ENCODE measurements around the gene MCTP2.

MCTP2 gene

DNA sequence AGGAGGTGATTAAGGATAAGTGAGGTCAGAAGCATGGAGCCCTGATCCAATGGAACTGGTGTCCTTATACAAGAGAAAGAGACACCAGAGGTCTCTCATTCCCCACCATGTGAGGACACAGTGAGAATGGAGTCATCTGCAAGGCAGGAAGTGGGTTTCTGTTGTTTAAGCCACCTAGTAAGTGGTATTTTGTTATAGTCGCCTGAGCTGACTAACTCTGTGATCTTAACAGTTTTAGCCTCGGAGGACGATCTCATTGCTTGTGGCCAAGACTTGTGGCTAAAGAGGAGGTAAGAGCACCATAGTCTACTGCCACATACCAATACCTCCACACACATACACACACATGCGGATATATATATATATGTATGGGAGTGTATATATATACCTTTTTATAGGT is 73.8 kb downstream of the MCTP2 start:
- H3K9me3 ChIP-seq (ENCODE audit: control insufficient read depth in 1 of 2, low read length in 2 of 2) = no peaks in the 10 kb centered on the region
- H3K36me3 ChIP-seq (ENCODE audit: control insufficient read depth in 1 of 2, insufficient read depth in 2 of 2, low read length in 2 of 2) = no peaks in the 10 kb centered on the region
- H3K4me1 ChIP-seq (ENCODE audit: control insufficient read depth in 1 of 2, insufficient read depth in 2 of 2, low read length in 2 of 2) = no peaks in the 10 kb centered on the region
- no peaks in the 10 kb centered on the region for H3K27me3 ChIP-seq (ENCODE audit: low read depth, low read length)
- H3K27ac ChIP-seq (ENCODE audit: low read length) = no peak overlapping the region
- H3K4me3 ChIP-seq (ENCODE audit: low read depth in 1 of 2, low read length in 2 of 2) = no peak overlapping the region

DNA sequence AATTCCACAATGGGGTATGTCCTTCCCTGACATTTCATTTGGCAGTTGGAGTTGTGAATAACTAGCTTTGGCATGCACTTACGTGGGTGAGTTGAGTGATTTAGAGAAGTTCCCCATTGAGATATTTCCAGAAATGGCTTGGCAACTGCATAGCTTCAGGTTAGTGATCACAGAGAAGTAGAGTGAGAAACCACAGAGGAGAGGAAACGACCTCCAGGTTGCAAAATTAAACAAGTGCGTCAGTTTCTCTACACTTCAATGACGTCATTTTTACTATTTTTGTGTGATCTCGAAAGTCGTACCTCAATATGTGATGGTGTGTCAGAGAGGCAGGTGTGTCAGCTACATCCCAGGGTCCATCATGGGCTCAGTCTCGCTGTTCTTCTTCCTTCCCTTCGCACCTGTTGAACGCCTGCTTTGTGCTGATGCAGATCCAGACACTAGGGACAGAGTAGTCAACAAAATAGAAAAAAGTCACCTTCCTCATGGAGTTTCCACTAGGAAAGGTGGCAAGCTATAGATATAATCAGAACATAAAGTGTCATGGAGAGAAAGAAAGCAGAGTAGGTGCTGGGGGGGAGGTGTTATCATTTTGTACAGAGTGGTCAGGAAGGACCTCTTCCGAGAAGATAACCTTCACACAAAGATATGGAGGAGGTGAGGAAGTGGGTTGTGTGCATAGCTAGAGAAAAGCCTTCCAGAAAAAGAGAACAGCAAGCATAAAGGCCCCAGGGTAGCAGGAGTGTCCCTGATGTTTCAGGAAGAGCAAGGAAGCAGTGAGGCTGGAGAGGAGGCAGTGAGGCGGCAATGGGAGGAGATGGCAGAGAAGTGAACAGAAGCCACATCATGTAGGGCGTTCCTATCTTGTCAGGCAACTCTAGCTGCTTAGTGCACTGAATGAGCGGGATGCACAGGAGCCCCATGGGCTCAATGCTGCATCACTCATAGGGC is 75.6 kb downstream of the MCTP2 start:
- Histone ChIP-seq H3K27ac (ENCODE audit: low read length) (no peak overlapping the region), H3K27me3 (ENCODE audit: low read depth, low read length) (no peaks in the 10 kb centered on the region), H3K9me3 (ENCODE audit: control insufficient read depth in 1 of 2, low read length in 2 of 2) (no peaks in the 10 kb centered on the region), H3K4me1 (ENCODE audit: control insufficient read depth in 1 of 2, insufficient read depth in 2 of 2, low read length in 2 of 2) (no peaks in the 10 kb centered on the region), H3K36me3 (ENCODE audit: control insufficient read depth in 1 of 2, insufficient read depth in 2 of 2, low read length in 2 of 2) (no peaks in the 10 kb centered on the region), H3K4me3 (ENCODE audit: low read depth in 1 of 2, low read length in 2 of 2) (no peak overlapping the region)

DNA sequence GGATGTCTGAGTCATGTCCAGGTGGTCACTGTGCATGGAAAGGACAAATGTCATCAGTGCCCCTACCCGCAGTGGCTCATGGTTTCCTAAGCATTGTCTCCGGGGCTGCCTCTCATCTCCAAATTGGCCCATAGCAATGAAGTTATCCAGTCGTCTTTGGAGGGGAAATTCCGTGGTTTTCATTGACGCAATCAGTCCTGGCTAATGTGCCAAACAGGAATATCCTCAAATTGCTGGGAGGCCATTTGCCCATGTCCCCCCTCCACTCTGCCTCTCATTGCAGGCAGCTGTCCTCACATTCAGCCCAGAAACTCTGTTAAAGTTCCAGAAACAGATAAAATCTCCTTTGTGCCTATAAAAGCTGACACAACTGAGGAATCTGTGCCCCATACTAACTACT is 81.6 kb downstream of the MCTP2 start:
- Histone ChIP-seq H3K4me1 (ENCODE audit: control insufficient read depth in 1 of 2, insufficient read depth in 2 of 2, low read length in 2 of 2) (no peaks in the 10 kb centered on the region), H3K4me3 (ENCODE audit: low read depth in 1 of 2, low read length in 2 of 2) (no peak overlapping the region), H3K27ac (ENCODE audit: low read length) (no peak overlapping the region)

DNA sequence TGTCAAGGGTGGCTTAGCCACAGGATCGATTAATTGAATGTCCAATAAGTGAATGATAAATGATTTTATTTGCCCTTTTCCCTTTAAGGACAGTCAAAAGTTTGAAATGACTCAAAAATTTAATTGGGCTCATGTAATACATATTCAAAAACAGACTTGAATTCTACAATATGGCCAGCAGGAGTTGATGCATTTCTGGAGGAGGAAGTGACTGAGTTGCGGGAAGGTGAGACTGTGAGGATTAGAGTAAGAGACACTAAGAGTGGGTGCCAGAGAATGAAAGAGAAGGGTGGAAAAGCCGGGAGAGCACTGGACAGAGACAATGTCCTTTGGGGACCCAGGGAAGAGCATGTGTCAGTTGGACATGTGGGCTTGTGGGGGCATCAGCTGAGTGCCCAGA is 83.3 kb downstream of the MCTP2 start:
- Histone ChIP-seq H3K27me3 (ENCODE audit: low read depth, low read length) (no peaks in the 10 kb centered on the region), H3K36me3 (ENCODE audit: control insufficient read depth in 1 of 2, insufficient read depth in 2 of 2, low read length in 2 of 2) (peaks cover 0 to 9% of the 10 kb centered on the region in 2 donors), H3K4me1 (ENCODE audit: control insufficient read depth in 1 of 2, insufficient read depth in 2 of 2, low read length in 2 of 2) (no peaks in the 10 kb centered on the region), H3K9me3 (ENCODE audit: control insufficient read depth in 1 of 2, low read length in 2 of 2) (no peaks in the 10 kb centered on the region), H3K27ac (ENCODE audit: low read length) (no peak overlapping the region), H3K4me3 (ENCODE audit: low read depth in 1 of 2, low read length in 2 of 2) (no peak overlapping the region)

More for the DNA sequence above, 81.6 kb downstream of the MCTP2 start:
- no peaks in the 10 kb centered on the region for H3K9me3 ChIP-seq (ENCODE audit: control insufficient read depth in 1 of 2, low read length in 2 of 2)
- H3K27me3 ChIP-seq (ENCODE audit: low read depth, low read length) = no peaks in the 10 kb centered on the region
- H3K36me3 ChIP-seq (ENCODE audit: control insufficient read depth in 1 of 2, insufficient read depth in 2 of 2, low read length in 2 of 2) = peaks cover 0 to 9% of the 10 kb centered on the region in 2 donors

DNA sequence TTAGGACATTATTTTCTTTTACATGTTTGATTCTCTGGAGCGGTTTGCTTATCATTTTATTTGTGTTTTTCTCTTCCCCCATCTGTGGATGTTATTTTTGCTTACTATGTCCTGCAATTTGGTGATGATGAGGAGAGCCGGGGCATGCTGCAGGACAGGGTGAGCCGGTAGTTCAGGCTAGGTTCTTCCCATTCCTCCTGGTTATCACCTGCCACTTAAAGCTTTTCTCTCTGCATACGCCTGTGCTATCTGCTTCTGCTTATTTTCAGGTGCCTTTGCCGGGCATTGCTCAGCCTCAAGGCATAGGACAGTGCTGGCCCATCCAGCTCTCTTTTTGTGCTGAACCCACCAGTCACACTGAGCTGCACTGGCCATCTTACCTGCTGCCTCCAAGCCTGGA is 85.8 kb downstream of the MCTP2 start:
- Histone ChIP-seq H3K27ac (ENCODE audit: low read length) (no peak overlapping the region), H3K27me3 (ENCODE audit: low read depth, low read length) (no peaks in the 10 kb centered on the region), H3K9me3 (ENCODE audit: control insufficient read depth in 1 of 2, low read length in 2 of 2) (no peaks in the 10 kb centered on the region), H3K4me1 (ENCODE audit: control insufficient read depth in 1 of 2, insufficient read depth in 2 of 2, low read length in 2 of 2) (no peaks in the 10 kb centered on the region), H3K36me3 (ENCODE audit: control insufficient read depth in 1 of 2, insufficient read depth in 2 of 2, low read length in 2 of 2) (peaks cover 4 to 9% of the 10 kb centered on the region in 2 donors), H3K4me3 (ENCODE audit: low read depth in 1 of 2, low read length in 2 of 2) (no peak overlapping the region)

DNA sequence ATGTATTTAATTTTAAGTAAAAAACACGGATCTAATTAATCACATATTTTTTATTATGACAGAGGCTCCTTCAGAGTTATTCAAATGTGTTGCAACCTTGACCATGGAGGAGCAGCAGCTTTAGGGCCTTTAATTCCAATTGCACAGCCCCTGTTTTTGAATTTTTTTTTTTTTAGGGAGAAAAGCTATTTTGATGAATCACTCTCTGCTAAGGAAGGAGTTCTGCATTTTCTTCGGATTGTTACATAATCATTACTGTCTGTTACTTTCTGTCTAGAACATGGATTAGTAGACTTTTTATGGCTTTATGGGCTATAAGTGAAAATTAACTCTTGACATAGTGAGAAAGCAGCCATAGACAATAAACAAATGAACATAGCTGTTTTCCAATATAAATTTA is 90.8 kb downstream of the MCTP2 start:
- Histone ChIP-seq H3K27ac (ENCODE audit: low read length) (no peak overlapping the region), H3K4me3 (ENCODE audit: low read depth in 1 of 2, low read length in 2 of 2) (no peak overlapping the region), H3K4me1 (ENCODE audit: control insufficient read depth in 1 of 2, insufficient read depth in 2 of 2, low read length in 2 of 2) (peaks cover 0 to 3% of the 10 kb centered on the region in 2 donors), H3K9me3 (ENCODE audit: control insufficient read depth in 1 of 2, low read length in 2 of 2) (no peaks in the 10 kb centered on the region), H3K36me3 (ENCODE audit: control insufficient read depth in 1 of 2, insufficient read depth in 2 of 2, low read length in 2 of 2) (peaks cover 0 to 4% of the 10 kb centered on the region in 2 donors), H3K27me3 (ENCODE audit: low read depth, low read length) (no peaks in the 10 kb centered on the region)

DNA sequence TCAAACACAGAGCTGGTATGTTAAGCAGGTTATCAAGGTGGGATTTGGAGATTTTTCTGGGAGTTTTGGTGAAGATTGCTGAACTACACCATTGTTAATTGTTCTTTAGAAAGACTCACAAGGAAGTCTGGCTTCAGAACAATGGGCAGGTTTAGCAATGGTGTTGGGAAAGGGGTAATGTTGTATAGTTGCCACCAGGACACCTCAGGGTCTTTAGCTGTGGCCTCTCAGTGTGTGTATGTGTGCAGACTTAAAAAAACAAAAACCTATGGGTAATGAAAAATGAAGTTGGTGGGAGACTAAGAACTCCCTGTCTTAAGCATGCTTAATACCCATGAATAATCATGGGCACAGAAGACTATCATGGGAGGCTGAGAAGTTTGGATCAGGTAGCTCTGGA is 91.7 kb downstream of the MCTP2 start:
- H3K4me3 ChIP-seq (ENCODE audit: low read depth in 1 of 2, low read length in 2 of 2) = no peak overlapping the region
- H3K36me3 ChIP-seq (ENCODE audit: control insufficient read depth in 1 of 2, insufficient read depth in 2 of 2, low read length in 2 of 2) = peaks cover 0 to 4% of the 10 kb centered on the region in 2 donors
- peaks cover 0 to 3% of the 10 kb centered on the region in 2 donors for H3K4me1 ChIP-seq (ENCODE audit: control insufficient read depth in 1 of 2, insufficient read depth in 2 of 2, low read length in 2 of 2)
- no peaks in the 10 kb centered on the region for H3K27me3 ChIP-seq (ENCODE audit: low read depth, low read length)
- H3K27ac ChIP-seq (ENCODE audit: low read length) = no peak overlapping the region
- no peaks in the 10 kb centered on the region for H3K9me3 ChIP-seq (ENCODE audit: control insufficient read depth in 1 of 2, low read length in 2 of 2)

DNA sequence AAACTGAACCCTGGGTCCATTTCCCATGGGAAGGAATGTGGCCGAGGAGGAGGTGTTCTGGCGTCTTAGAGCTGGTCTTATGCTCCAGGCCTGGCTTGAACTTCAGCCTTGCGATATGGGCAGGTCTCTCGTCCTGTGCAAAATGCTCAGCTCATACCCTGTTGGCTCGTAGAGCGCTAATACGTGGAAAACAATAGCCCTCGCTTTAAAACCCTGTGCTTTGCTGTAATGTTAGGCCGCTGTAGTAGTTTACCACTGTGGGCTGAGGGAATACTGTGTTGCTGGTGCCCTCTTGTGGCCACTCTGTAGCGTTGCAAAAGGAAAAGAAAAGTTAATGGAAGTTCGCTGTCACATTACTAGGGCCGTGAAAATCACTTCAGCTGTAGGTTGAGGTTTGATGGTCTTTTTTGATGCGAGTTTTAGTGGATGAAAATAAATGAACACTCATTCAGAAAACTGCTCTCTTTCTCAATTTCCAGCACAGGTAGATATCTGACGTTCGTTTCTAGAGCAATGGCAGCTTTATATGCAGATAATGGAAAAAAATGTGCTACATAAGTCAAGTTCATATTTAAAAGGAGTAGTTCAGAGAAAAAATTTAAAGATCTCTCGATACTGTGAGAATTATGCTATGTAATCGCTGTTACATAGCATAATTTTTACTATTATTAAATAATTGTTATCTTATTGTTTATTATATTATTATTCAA is 92.9 kb downstream of the MCTP2 start:
- Histone ChIP-seq H3K36me3 (ENCODE audit: control insufficient read depth in 1 of 2, insufficient read depth in 2 of 2, low read length in 2 of 2) (peaks cover 0 to 4% of the 10 kb centered on the region in 2 donors), H3K9me3 (ENCODE audit: control insufficient read depth in 1 of 2, low read length in 2 of 2) (no peaks in the 10 kb centered on the region), H3K4me3 (ENCODE audit: low read depth in 1 of 2, low read length in 2 of 2) (no peak overlapping the region), H3K4me1 (ENCODE audit: control insufficient read depth in 1 of 2, insufficient read depth in 2 of 2, low read length in 2 of 2) (peaks cover 0 to 3% of the 10 kb centered on the region in 2 donors), H3K27me3 (ENCODE audit: low read depth, low read length) (no peaks in the 10 kb centered on the region), H3K27ac (ENCODE audit: low read length) (no peak overlapping the region)

DNA sequence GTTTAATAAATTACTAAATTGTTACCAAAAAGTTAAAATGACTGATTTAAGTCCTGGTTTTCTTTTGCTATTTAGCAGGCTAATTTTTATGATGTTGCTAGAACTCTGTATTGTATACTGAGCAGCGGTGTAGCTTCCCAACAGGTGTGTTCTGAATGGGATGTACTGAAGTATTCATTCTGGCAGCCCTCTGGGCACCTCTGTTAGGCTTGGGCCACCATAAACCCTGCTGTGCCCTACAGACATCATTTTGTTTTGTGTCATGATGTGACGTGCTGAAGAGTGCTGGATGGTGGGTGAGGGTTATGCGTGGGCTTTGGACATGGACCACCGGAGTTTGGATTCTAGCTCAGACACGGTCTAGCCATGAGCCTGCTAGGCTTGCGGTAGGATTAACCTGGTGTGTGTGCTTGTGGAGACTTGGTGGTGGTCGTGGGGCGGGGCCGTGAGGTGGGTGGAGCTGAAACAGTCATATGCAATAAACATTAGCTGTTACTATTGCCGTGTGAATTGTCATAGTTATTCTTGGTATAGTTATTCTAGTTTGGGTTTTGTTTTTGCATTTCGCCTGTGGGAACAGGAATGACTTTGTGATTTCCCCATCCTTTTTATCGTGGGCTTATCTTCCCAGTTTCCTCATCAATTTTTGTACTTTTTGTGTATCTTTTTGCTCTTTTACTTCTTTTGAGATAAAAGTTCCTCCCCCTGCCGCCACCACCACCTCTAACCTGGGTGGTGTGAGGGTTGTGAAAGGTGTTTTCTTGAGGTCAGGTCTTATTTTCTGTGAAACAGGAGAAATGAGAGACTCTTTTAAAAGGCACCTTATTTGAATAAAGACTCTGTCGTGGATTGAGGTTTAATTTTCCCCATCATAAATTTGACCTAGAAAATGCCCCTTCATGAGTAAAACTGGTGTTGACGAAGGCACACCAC is 93.7 kb downstream of the MCTP2 start:
- Histone ChIP-seq H3K36me3 (ENCODE audit: control insufficient read depth in 1 of 2, insufficient read depth in 2 of 2, low read length in 2 of 2) (peaks cover 0 to 4% of the 10 kb centered on the region in 2 donors), H3K27me3 (ENCODE audit: low read depth, low read length) (no peaks in the 10 kb centered on the region), H3K4me1 (ENCODE audit: control insufficient read depth in 1 of 2, insufficient read depth in 2 of 2, low read length in 2 of 2) (peaks cover 0 to 3% of the 10 kb centered on the region in 2 donors), H3K27ac (ENCODE audit: low read length) (no peak overlapping the region), H3K4me3 (ENCODE audit: low read depth in 1 of 2, low read length in 2 of 2) (no peak overlapping the region), H3K9me3 (ENCODE audit: control insufficient read depth in 1 of 2, low read length in 2 of 2) (no peaks in the 10 kb centered on the region)

DNA sequence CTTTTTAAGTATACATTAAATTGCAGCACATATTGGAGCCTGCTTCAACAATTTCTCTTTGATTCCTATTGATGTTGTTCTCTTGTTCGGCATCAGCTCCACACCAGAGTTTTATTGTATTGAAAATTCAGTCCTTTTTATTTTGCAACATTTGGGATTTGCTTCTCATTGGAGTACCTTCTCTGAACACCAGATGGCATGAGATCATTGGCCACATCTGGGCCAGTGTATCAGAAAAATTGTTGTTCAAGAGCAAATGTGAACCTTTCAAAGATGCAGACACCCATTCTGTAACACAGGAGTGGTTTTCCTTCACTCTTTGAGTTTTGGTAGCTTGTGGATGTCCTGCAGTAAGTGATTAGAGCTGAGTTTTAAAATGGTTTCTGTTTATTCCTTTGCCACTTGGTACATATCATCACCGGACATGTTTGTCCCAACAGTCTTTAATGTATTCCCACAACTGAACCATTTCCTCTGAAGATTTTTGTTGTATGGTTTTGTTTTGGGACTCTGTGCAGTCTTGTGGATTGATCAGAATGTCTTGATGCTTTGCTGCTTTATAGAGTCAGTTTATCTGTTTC is 96.1 kb downstream of the MCTP2 start:
- Histone ChIP-seq H3K4me1 (ENCODE audit: control insufficient read depth in 1 of 2, insufficient read depth in 2 of 2, low read length in 2 of 2) (peaks cover 0 to 3% of the 10 kb centered on the region in 2 donors), H3K36me3 (ENCODE audit: control insufficient read depth in 1 of 2, insufficient read depth in 2 of 2, low read length in 2 of 2) (no peaks in the 10 kb centered on the region), H3K4me3 (ENCODE audit: low read depth in 1 of 2, low read length in 2 of 2) (no peak overlapping the region), H3K9me3 (ENCODE audit: control insufficient read depth in 1 of 2, low read length in 2 of 2) (no peaks in the 10 kb centered on the region), H3K27me3 (ENCODE audit: low read depth, low read length) (no peaks in the 10 kb centered on the region), H3K27ac (ENCODE audit: low read length) (no peak overlapping the region)
